ENCODE measurements around the gene FAM171A1.

The FAM171A1 gene

DNA sequence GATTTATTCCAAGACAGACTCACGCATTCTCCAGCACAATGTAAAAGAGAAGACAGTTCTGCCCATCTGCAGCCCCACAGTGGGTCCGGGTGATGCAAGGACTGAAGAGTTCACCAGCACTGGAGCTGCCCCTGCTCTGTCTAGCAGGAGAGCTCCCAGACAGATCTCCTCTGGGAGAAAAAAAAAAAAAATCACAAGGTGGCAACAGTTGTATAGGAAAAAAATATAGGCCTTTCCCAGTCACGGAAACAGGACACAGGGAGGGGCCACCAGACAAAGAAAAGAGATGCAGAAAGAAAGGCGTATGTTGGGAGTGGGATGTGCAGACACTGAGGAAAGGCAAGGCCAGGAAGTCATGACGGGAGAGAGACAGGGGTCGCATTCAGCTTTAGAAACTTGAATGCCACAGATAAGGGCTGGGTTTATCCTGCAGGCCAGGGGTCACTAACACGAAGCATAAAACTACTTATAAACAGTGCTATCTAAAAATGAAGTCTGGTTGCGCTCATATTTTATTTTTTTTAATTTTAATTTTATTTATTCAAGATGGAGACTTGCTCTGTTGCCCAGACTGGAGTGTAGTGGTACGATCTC is 54.1 kb downstream of the FAM171A1 start:
- H3K27ac ChIP-seq: no peak overlapping the region
- no peak for TF ChIP-seq ZFX (IDR thresholded peaks at IDR 0.05; ENCODE audit: borderline replicate concordance)
- TF ChIP-seq, protein P1, sequence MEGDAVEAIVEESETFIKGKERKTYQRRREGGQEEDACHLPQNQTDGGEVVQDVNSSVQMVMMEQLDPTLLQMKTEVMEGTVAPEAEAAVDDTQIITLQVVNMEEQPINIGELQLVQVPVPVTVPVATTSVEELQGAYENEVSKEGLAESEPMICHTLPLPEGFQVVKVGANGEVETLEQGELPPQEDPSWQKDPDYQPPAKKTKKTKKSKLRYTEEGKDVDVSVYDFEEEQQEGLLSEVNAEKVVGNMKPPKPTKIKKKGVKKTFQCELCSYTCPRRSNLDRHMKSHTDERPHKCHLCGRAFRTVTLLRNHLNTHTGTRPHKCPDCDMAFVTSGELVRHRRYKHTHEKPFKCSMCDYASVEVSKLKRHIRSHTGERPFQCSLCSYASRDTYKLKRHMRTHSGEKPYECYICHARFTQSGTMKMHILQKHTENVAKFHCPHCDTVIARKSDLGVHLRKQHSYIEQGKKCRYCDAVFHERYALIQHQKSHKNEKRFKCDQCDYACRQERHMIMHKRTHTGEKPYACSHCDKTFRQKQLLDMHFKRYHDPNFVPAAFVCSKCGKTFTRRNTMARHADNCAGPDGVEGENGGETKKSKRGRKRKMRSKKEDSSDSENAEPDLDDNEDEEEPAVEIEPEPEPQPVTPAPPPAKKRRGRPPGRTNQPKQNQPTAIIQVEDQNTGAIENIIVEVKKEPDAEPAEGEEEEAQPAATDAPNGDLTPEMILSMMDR (IDR thresholded peaks at IDR 0.05): no peak

DNA sequence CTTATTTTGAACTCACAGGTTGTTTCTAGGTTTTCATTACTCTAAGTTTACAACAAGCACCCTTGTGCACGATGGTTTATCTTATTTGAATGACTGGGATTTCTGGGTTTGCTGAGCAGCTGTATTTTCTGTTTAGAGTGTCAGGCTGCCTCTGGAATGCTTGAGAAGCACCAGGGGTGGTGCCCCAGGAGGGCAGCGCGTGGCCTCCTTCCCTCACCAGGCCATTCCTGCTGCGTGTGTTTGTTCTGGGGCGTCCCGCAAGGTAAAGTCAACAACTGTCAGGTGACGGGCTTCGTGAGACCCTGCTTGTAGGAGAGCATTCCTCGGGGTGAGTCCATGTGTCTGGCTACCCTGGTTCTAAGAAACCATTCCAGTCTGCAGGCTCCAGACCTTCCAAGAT is 54.9 kb downstream of the FAM171A1 start:
- no peak overlapping the region for H3K27ac ChIP-seq
- TF ChIP-seq, protein P1 (IDR thresholded peaks at IDR 0.05): no peak
- no peak for TF ChIP-seq ZFX (IDR thresholded peaks at IDR 0.05; ENCODE audit: borderline replicate concordance)

DNA sequence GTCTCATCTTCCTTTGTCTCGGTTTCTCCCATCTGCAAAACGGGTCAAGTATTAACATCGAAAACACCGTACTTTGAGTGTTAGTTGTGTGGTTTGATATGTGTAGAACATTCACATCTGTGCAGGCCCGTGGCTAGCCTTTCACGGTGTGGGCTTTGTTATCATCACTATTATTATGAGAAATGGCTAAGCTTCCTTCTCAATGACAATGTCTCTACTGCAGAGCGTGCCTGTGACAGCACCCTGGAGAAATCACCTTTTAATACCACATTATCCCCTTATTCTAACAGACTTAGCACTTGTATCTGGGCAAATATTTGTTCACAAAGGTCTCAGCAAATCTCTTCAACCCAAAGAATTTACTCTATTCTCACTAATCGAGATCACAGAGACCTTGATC is 55.8 kb downstream of the FAM171A1 start:
- TF ChIP-seq, protein P1 (IDR thresholded peaks at IDR 0.05): no peak
- TF ChIP-seq ZFX (IDR thresholded peaks at IDR 0.05; ENCODE audit: borderline replicate concordance): no peak
- no peak overlapping the region for H3K27ac ChIP-seq

DNA sequence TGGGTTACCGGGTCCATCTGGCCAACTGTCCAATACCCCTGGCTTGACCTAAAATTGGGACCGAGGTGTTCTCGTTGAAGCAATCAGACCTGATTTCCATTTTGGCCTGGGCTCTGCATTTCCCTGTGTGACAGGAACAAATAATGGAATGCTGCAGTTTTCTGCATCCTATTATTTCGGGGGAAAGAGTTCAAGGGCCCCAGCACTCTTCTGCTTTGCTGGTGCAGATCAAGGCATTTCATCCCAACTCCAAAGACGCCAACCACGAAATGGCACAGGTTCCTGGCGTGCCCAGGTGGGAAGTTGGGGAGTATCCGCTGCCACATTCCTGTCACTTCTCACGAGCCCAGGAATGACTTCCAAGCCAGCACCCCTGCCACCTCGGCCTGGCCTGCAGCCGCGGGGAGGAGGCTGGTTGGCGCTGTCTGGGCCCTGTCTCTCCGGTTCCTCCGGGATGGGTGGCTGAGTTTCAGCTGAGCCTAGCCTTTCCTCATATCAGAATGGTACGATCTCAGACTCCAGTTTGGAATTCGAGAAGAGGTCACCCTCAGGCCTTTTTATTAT is 56.5 kb downstream of the FAM171A1 start:
- H3K27ac ChIP-seq: no peak overlapping the region
- TF ChIP-seq, protein P1 (IDR thresholded peaks at IDR 0.05): no peak
- no peak for TF ChIP-seq ZFX (IDR thresholded peaks at IDR 0.05; ENCODE audit: borderline replicate concordance)

DNA sequence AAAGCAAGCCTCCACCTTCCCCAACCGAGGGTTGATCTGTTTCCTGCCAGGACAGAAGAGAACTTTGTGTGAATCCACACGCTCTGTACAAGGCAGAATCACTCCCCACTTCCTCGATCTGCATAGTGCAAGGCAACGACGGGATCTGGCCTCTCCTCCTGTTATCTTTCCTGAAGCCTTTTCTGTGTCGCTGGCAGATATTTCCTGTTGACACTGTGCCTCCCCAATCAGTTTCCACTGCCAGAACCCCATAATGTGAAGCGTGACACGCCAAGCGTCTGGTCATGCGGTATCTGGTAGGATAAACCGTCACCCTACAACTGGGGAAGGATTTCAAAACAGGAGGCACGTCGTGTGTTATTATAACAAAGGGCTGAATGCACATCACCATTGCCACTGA is 57.2 kb downstream of the FAM171A1 start:
- H3K27ac ChIP-seq: no peak overlapping the region
- TF ChIP-seq ZFX (IDR thresholded peaks at IDR 0.05; ENCODE audit: borderline replicate concordance): no peak
- TF ChIP-seq, protein P1 (IDR thresholded peaks at IDR 0.05): no peak

DNA sequence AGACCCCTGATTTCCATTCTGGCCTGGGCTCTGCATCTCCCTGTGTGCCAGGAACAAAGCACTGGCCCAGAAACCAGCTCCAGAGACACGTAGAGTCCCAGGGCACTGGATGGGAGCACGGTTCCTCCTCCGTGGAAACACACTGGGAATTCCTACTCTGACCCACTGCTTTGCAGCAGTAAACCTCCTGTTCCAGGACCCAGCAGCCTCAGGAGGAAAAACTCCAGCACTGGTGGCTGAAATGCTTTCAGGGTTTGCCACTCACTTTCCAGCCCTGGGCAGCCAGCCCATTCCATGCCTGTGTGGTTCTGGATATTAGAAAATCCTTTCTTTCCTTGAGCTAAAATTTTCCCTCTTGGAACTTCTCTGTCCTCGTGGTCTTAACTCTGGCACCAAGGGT is 58.0 kb downstream of the FAM171A1 start:
- no peak overlapping the region for H3K27ac ChIP-seq
- TF ChIP-seq ZFX (IDR thresholded peaks at IDR 0.05; ENCODE audit: borderline replicate concordance): no peak
- TF ChIP-seq, protein P1 (IDR thresholded peaks at IDR 0.05): no peak

DNA sequence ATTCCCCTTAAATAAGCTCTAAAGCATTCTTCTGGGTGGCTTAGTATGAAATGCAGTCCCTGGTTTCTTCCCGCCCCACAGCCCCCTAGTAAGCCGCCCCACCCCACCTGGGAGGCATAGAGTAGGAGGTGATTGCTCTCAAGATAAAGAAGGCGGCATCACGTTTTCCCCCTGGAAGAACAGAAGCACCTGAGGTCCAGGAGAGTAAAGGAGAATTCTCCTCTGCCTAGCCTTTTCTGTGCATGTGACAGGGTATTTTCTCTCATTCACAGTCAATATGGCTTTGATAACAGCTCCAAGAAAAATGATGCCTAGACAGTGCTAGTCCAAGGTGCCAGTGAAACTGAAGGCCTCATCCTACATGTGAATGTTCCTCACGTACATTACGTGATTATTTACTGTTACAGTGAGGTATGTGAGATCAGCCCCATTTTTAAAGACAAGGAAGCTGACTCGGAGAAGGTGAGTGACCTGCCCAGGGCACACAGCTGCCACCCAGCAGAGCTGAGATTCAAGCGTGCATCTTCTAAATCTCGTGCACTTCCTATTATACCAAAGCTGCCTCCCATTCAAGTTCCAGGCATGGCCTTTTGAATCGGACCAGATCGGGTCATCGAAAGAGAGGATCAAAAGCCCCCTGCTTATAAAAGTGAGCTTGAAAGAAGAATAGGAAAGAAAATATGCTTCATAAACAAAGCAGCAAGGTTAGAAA is 59.4 kb downstream of the FAM171A1 start:
- TF ChIP-seq ZFX (IDR thresholded peaks at IDR 0.05; ENCODE audit: borderline replicate concordance): no peak
- TF ChIP-seq, protein P1 (IDR thresholded peaks at IDR 0.05): no peak
- no peak overlapping the region for H3K27ac ChIP-seq
